ENCODE measurements around the gene CLIP4.

DNA sequence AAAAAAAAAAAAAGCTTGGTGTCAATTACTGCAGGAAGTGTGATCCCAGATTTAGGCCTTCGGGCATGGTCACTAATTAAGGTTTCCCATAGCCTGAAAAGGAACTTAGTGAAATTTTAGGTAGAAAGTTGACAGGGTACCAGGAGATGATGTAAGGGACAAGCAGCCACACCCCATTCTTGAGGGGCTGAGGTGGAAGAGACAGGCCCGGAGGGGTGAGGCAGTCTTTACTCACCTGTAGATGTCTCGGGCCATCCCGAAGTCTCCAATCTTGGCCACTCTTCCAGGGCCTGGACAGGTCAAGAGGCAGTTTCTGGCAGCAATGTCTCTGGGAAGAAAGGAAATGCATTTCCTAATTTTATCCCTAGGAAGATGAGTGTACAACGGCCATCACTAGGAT is 94.3 kb downstream of the CLIP4 start:
- TF ChIP-seq POLR2AphosphoS5 (IDR thresholded peaks at IDR 0.05; ENCODE audit: low read depth) (no peak), CTCF (conservative IDR thresholded peaks at IDR 0.05; ENCODE audit: low read depth in 2 of 2) (no peak), EZH2 (IDR thresholded peaks at IDR 0.05; ENCODE audit: low read depth, unreplicated experiment) (no peak)
